Activated CD8-positive, alpha-beta memory T cell treated with anti-CD3 and anti-CD28 coated beads for 36 hours (primary cell): ENCODE data around the gene ARHGAP26. TPM values are rescaled to one million over a fixed set of nuclear protein-coding genes. Genes with fewer than 3 reads are reported as not detected.

Experiments used
- CTCF ChIA-PET: fragments of 350-600 bp; sonication (Branson Sonifier 250); formaldehyde crosslinking; loops from one replicate; lab custom pipeline; 2021; ENCODE audit warnings: antibody characterized with exemption; lab: Charles Lee
- POLR2A ChIA-PET: fragments of 350-600 bp; sonication (Branson Sonifier 250); formaldehyde crosslinking; loops from one replicate; lab custom pipeline; 2021; ENCODE audit warnings: antibody characterized with exemption; lab: Charles Lee
- total RNA-seq, 2 experiments: library from RNA; stranded (reverse); gene quantifications; one replicate each; pipeline ENCODE4 v1.2.3, GENCODE V29; 2021

ARHGAP26 gene
- total RNA-seq, 2 experiments from 2014 or later: 15.6 to 15.7 TPM

GRCh38 chr5:143124593-143124992, 354.4 kb downstream of the ARHGAP26 start:
- CTCF ChIA-PET: no interaction called here

GRCh38 chr5:143126174-143127019, 356.2 kb downstream of the ARHGAP26 start:
- CTCF ChIA-PET: no interaction called here
- POLR2A ChIA-PET: interaction anchor here (0.5 kb wide), 1 partner anchor 51 kb away, joined by 3 read pairs; no protein-coding TSS in a partner anchor

More at GRCh38 chr5:143124593-143124992, 354.4 kb downstream of the ARHGAP26 start:
- POLR2A ChIA-PET: no interaction called here

- ChIA-PET CTCF (no interaction called here), POLR2A (no interaction called here)
These were observed 358.4 kb downstream of the ARHGAP26 start for GRCh38 chr5:143128412-143129071.

- ChIA-PET CTCF (interaction anchor here (0.6 kb wide), 1 partner anchor 269 kb away, joined by 4 read pairs; no protein-coding TSS in a partner anchor), POLR2A (no interaction called here)
These were observed 359.0 kb downstream of the ARHGAP26 start for GRCh38 chr5:143129203-143129602.

- ChIA-PET POLR2A (no interaction called here), CTCF (interaction anchor here (0.6 kb wide), 1 partner anchor 268 kb away, joined by 4 read pairs; no protein-coding TSS in a partner anchor)
These were observed 359.9 kb downstream of the ARHGAP26 start for GRCh38 chr5:143129910-143130612.

- ChIA-PET POLR2A (no interaction called here), CTCF (no interaction called here)
These were observed 360.6 kb downstream of the ARHGAP26 start for GRCh38 chr5:143130613-143131305.

GRCh38 chr5:143131972-143132371, 361.8 kb downstream of the ARHGAP26 start:
- ChIA-PET CTCF (no interaction called here), POLR2A (no interaction called here)

- CTCF ChIA-PET: interaction anchor here (0.7 kb wide), 1 partner anchor 344 kb away, joined by 3 read pairs; no protein-coding TSS in a partner anchor
- POLR2A ChIA-PET: no interaction called here
These were observed 362.6 kb downstream of the ARHGAP26 start for GRCh38 chr5:143132739-143133138.

GRCh38 chr5:143133721-143134120, 363.5 kb downstream of the ARHGAP26 start:
- CTCF ChIA-PET: no interaction called here
- POLR2A ChIA-PET: interaction anchor here (0.6 kb wide), 1 partner anchor 774 kb away, joined by 3 read pairs; no protein-coding TSS in a partner anchor

GRCh38 chr5:143134269-143134668, 364.1 kb downstream of the ARHGAP26 start:
- ChIA-PET POLR2A (no interaction called here), CTCF (no interaction called here)

GRCh38 chr5:143134900-143135299, 364.7 kb downstream of the ARHGAP26 start:
- ChIA-PET CTCF (no interaction called here), POLR2A (no interaction called here)

GRCh38 chr5:143135832-143136551, 365.8 kb downstream of the ARHGAP26 start:
- CTCF ChIA-PET: no interaction called here
- POLR2A ChIA-PET: no interaction called here

GRCh38 chr5:143138839-143139238, 368.7 kb downstream of the ARHGAP26 start:
- ChIA-PET CTCF (no interaction called here), POLR2A (no interaction called here)

GRCh38 chr5:143139585-143139984, 369.4 kb downstream of the ARHGAP26 start:
- ChIA-PET CTCF (no interaction called here), POLR2A (no interaction called here)

GRCh38 chr5:143140492-143141203, 370.5 kb downstream of the ARHGAP26 start:
- ChIA-PET CTCF (no interaction called here), POLR2A (no interaction called here)

- ChIA-PET POLR2A (no interaction called here), CTCF (no interaction called here)
These were observed 371.5 kb downstream of the ARHGAP26 start for GRCh38 chr5:143141652-143142051.

- ChIA-PET CTCF (interaction anchor here (0.7 kb wide), 1 partner anchor 150 kb away, joined by 3 read pairs; no protein-coding TSS in a partner anchor), POLR2A (no interaction called here)
These were observed 372.6 kb downstream of the ARHGAP26 start for GRCh38 chr5:143142596-143143435.
